SHP77 treated with DMSO at 0.1 percent for 48 hours (cell line): ENCODE results near the gene EIF2D.

ENCODE experiments used
- DNase-seq: peaks from one replicate; lab custom pipeline; 2025; lab: John Stamatoyannopoulos, UW

The EIF2D gene

GRCh38 chr1:206569556-206569955 is 42.7 kb downstream of the EIF2D start:
- DNase-seq: no peak

- no peak for DNase-seq
Measured at GRCh38 chr1:206568779-206569352, 43.4 kb downstream of the EIF2D start.

DNA sequence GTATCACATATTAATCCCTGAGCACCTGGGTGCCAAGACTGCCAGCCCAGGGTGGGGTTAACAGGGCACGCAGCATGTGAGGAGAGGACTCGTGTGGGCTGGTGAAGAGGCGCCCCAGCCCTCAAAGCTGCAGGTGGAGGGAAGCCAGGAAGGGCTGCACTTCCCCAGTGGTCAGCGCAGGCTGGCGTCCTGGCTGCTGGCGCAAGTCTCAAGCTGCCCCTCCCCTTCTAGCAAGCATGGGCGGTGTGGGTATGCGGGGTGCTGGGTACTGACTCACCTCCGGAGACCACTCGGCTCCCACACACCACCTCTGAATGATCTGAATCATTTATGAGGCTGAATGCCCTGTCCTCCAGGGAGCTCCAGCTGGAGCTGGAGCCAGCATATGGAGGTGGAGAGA is 44.0 kb downstream of the EIF2D start:
- DNase-seq: no peak

DNA sequence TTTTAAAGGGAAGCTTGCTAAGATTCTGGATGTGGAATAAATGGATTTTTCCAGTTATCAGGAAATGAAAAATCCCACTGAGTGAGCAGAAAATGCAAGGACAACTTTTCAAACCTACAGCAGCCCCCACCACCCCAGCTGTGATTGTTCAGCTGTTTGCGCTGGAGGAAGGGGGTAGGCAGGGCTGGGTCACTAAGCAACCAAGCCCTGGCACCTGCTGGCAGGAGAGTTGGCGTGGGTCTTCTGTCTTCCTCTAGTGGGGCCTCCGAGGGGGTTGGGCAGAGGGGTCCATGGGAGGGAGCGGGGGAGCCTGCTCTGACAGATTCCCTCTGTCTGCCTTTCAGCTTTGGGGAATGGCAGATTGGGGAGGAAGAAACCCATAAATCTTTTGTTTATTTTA is 45.3 kb downstream of the EIF2D start:
- peak; percentile 56 for DNase-seq

DNA sequence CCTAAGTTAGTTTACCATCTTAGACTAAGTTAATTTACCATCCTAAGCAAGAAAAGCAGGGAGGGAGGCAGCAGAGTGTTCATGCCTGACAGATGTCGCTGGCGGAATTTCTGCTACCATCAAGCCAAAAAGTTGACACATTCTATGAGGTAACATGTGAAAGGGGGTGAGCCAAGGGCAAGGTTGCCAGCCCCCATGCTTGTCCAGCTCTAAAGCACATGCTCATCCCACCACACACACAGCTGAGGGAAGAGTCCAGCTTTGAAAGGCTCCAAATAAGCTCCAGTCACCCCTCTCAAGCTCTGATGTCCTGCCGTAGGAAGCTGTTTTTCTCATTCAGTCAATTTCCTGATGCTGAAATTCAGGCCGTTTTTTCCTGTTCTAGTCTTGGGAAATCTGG is 46.3 kb downstream of the EIF2D start:
- no peak for DNase-seq

GRCh38 chr1:206563367-206564207 is 48.7 kb downstream of the EIF2D start:
- DNase-seq: no peak

DNA sequence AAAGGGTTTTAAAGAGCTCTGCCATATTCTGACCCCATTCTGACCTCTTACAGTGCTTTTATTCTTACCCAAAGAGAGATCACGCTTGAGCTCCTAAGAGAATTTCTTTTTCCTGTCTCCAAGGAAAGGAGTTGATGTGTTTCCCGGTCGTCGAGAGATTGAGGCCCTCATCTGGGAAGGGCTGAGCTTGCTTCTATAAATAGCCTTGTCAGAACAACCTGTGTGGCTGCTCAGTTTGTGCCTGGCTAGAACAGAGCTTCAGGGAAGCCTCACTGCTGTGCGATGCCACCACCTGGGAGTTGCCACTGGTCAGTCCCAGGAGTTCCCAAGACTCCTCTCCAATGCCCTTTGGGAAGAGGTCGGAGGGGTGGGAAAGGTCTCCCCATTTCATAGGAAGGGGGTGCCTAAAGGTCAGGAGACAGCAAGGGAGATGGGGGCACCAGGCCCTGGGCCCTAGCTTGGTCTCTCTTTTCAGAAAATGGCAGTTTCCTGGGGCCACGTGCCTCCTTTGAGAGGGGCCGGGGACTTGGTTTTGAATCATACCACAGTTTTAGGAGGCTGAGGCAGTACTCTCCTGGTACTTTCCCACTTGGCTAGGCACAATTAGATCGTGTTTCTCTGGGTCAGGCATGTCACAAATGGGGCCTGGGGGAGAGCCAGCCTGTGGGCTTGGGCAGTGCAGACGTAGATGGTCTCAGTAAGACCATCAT is 52.1 kb downstream of the EIF2D start:
- no peak for DNase-seq

DNA sequence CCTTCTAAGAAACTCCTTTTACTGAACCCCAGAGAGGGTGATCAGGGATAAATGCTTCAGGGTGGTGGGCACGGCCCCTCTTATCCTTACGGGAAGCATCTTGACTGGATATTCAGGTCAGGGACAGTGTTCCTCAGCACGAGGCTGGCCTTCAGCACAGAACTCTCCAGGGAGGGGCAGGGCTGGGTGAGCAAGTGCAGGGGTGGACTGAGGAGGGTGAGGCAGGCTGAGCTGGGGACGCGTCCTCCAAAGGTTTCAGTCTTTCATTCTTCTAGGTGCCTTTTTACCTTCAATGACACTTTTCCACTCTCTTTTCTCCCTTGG is 52.6 kb downstream of the EIF2D start:
- no peak for DNase-seq

DNA sequence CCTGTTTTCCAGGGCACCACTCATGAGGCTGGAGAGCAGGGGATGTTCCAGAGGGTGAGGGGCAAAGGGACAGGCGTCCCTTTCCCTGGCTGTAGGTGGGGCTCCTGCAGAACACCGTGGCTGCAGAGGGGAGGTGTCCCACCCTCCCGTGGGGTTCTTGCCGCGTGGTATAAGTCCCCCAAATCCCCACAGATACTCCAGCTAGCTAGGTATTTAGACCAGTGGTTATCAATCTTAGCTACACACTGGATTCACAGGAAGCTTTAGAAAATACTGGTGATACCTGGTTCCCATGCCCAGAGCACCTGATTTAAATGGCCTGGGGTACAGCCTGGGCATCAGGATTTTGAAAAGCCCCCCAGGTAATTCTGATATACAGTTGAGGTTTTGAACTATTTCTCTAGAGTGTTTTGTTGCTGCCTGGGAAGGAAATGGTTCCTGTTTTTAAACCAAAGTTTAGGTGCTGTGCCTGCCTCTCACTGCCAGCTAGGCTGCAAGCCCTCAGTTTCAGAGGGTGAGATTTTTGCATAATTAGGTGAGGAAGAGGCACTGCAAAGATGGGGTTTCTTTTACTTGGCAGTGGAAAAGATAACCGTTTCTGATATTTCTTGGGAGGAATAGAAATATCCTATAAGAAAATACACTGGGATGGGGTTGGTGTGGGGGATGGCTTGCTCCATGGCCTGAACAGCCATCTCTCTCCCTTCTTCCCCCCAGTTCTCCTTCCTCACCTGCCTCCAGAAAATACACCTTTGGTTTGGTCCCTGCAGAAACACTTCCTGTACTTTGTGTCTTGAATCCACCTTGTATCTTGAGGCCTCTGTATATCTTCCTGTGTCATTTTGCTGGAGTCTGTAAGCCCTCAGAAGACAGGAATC is 53.2 kb downstream of the EIF2D start:
- no peak for DNase-seq

DNA sequence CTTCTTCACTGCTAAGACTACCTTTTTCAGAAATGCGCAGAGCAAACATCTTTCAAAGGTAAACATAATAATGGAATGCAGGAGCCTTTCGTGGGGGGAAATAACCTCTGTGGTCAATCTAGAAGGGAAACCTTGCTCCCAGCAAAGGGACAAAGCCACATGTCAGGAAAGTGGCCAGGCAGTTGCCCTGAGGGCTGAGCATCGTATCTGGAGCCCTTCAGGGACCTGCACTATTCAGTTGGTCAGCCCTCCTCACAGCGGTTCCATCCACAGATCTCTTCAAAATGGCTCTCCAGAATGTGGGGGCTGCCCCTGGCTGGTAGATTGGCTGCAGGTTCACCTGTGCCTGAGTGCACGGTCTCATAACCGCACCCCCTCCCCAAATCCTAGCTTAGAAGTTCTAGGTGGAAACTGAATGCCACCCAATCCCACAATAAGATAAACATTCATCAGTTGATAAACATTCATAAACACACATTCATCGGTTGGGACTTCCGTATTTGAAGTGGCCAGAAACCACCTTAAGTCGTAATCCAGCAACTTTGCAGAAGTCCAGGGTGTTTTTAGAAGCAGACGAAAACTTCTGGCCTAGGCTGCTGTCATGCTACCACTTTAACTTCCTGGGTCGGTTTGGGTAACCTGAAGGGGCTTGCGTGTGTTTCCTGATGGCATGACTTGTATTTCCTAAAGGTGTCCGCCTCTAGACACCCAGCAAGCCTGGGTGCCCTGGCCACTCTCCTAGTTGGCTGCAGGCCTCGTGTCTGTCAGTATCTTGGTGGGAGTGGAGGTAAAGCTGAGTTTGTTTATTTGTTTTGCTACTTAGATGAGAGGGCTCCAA is 54.4 kb downstream of the EIF2D start:
- DNase-seq: no peak

GRCh38 chr1:206556750-206557635 is 55.3 kb downstream of the EIF2D start:
- DNase-seq: peak; percentile 63

DNA sequence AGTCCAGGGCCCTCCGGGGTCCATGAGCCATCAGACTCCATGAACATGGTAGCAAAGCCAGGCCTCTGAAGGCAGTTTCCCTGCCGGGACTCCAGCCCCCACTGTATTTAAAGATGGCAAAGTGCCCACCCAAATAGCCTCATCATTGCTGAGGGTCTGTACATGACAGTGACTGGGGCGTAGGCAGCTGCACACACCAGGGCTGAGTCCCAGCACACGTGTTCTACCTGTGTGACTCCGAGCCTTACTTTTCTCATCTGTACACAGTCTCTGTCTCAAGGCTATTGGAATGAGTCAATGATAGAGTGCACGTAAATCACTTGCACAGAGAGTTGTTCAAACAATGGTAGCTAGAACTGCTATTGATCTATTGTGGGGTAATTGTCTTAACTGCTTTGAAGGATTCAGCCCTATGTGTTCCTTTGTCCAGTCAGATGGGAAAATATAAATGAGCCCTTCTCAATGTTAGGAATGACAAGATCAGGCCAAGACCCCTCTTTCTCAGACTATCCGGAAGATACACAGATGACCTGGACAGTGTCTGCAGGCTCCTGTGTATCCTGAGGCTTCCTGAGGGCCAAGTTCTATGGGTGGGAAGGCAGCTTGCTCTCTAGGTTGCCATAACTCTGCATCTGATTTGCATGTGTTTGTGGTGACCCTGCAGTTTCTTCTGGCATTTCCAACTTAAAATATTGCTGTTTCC is 56.1 kb downstream of the EIF2D start:
- no peak for DNase-seq

DNA sequence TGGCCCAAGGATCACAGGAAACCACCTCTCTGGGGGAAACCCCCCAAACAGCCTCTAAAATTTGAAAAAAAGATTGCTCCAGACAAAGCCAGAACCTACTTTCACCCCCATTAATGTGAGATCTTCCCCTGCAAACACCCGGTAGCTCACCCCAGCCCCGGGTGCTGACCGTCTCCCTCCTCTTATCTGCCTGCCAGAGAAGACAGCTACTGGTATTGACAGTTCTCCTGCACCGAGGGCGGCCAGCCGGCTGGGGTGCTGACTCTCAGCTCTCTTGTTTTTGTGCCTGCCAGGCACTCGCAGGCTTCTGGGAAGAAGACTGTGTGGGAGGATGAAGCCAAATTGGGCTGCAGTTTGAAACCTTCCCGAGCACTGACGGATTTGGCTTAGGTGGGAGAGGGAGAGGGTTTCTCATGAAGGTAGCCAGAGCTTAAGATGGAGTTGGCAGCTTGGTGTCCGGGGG is 56.8 kb downstream of the EIF2D start:
- no peak for DNase-seq

- DNase-seq: no peak
Measured at GRCh38 chr1:206554701-206555472, 57.4 kb downstream of the EIF2D start.

DNA sequence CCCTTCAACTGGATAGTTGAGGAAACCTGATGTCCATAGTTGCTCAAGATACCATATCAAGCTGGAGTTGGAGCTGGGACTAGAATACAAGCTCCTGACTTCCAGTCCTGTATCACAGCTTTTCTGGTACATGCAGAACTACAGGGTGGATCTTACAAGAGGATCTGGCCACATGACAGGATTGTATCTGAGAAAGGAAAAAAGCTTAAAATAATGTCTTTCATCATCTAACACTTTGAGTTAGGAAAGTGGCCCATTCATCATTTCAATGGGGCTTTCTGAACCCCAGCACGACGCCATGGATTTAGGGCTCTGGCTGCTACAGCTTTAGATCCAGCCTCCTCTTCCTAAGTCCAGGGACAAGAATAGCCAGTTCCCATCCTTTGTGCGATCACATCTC is 58.1 kb downstream of the EIF2D start:
- DNase-seq: no peak

DNA sequence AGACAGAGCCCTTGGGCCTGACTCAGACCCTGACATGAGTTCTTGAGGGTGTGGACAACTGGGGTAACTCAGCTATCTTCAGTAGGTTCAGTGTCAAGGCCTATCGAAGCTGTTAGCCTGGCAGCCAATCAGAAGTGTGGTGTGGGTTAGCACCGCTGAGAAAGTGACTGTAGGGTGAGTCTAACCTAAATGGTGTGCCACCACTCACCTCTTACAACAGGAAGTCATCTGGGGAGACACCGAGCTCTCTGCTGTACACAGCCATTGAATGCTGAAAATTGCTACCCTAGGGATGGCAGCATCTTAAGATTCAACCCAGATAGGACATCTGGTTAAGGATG is 60.3 kb downstream of the EIF2D start:
- no peak for DNase-seq

- no peak for DNase-seq
Measured at GRCh38 chr1:206551296-206551985, 60.8 kb downstream of the EIF2D start.

- DNase-seq: no peak
Measured at GRCh38 chr1:206550446-206550845, 61.8 kb downstream of the EIF2D start.
